Neutrophil (primary cell): ENCODE results near the gene ADGB.

Source experiments
- H3K27ac ChIP-seq: fragments of 200-600 bp; sonication (generic); 2 replicates; pipeline ENCODE4 v1.5.1; 2016; ENCODE audit warnings: mild to moderate bottlenecking, moderate library complexity
- H3K27me3 ChIP-seq: fragments of 200-600 bp; sonication (generic); 2 replicates; pipeline ENCODE4 v1.6.0; 2016; ENCODE audit warnings: mild to moderate bottlenecking
- H3K36me3 ChIP-seq: fragments of 200-600 bp; sonication (generic); 2 replicates; pipeline ENCODE4 v1.5.1; 2017
- H3K4me1 ChIP-seq, 2 experiments: fragments of 200-600 bp in 1 of 2; sonication (generic) in 1 of 2; 1 replicate in 1 of 2; 2 replicates in 1 of 2; pipeline versions ENCODE4 v1.5.1 to v1.6.1; 2013 to 2016; ENCODE audit warnings: low read depth in 1 of 2, low read length in 1 of 2, mild to moderate bottlenecking in 1 of 2, moderate library complexity in 1 of 2; ENCODE audit not compliant: control insufficient read depth in 1 of 2, insufficient read depth in 1 of 2
- H3K4me3 ChIP-seq, 2 experiments: fragments of 200-600 bp in 1 of 2; sonication (generic) in 1 of 2; 1 replicate in 1 of 2; 2 replicates in 1 of 2; pipeline ENCODE4 v1.5.1; 2013 to 2016; ENCODE audit warnings: low read depth in 1 of 2, low read length in 1 of 2, mild to moderate bottlenecking in 1 of 2, moderate library complexity in 1 of 2
- H3K9me3 ChIP-seq: fragments of 200-600 bp; sonication (generic); 2 replicates; pipeline ENCODE4 v1.5.1; 2016
- TF ChIP-seq, protein P1 (sequence below): fragments of 200-600 bp; sonication (generic); IDR thresholded peaks from 2 replicates; pipeline ENCODE4 v1.5.1; 2016; ENCODE audit warnings: antibody characterized with exemption

ADGB gene

DNA sequence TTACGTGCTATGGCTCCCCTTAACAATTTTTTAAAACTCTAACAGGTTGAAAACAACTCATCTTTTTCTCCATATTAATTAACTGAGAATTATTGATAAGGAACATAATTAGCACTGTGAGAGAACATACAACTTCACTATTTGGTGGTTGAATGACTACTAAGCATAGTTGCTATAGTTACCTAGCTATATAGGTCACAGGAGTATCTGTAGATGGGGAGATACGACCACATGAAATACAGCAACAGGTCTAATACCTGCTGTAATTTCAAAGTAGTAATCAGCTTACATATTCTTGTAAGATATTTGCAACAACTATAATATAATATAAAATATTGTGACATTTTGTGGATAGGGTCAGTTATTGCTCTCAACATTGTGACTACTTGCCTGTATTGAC lies 102.9 kb downstream of the ADGB start:
- TF ChIP-seq, protein P1, sequence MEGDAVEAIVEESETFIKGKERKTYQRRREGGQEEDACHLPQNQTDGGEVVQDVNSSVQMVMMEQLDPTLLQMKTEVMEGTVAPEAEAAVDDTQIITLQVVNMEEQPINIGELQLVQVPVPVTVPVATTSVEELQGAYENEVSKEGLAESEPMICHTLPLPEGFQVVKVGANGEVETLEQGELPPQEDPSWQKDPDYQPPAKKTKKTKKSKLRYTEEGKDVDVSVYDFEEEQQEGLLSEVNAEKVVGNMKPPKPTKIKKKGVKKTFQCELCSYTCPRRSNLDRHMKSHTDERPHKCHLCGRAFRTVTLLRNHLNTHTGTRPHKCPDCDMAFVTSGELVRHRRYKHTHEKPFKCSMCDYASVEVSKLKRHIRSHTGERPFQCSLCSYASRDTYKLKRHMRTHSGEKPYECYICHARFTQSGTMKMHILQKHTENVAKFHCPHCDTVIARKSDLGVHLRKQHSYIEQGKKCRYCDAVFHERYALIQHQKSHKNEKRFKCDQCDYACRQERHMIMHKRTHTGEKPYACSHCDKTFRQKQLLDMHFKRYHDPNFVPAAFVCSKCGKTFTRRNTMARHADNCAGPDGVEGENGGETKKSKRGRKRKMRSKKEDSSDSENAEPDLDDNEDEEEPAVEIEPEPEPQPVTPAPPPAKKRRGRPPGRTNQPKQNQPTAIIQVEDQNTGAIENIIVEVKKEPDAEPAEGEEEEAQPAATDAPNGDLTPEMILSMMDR, result no peak
- Histone ChIP-seq H3K27ac (no peak overlapping the region), H3K27me3 (no peaks in the 10 kb centered on the region), H3K9me3 (no peaks in the 10 kb centered on the region), H3K36me3 (no peaks in the 10 kb centered on the region), H3K4me3 (no peak overlapping the region), H3K4me1 (no peaks in the 10 kb centered on the region)

DNA sequence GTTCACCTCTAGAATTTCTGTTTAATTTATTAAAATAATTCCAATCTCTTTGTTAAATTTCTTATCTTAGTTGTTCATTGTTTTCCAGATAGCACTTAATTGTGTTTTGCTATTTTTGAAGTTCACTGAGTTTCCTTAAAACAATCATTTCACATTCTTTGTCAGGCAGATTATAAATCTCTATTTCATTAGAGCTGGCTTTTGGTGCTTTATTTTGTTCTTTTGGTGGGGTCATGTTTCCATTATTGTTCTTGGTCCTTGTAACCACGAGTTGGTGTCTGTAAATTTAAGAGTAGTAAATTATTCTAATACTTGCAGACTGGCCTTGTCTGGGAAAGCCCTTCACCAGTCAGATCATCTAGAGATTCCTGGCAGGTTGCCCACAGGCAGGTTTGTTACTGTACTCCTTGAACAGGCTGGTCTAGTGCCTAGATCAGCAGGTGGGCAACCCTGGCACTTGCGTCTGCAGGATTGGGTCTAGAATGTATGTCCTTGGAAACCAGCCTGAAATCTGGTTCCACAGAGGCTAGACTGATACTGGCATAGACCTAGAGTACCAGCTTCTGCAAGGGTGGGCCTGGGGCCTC lies 110.4 kb downstream of the ADGB start:
- no peaks in the 10 kb centered on the region for H3K36me3 ChIP-seq
- no peaks in the 10 kb centered on the region for H3K4me1 ChIP-seq
- H3K4me3 ChIP-seq, result no peak overlapping the region
- no peaks in the 10 kb centered on the region for H3K27me3 ChIP-seq
- H3K9me3 ChIP-seq, result no peaks in the 10 kb centered on the region
- TF ChIP-seq, protein P1, result no peak
- H3K27ac ChIP-seq, result no peak overlapping the region

DNA sequence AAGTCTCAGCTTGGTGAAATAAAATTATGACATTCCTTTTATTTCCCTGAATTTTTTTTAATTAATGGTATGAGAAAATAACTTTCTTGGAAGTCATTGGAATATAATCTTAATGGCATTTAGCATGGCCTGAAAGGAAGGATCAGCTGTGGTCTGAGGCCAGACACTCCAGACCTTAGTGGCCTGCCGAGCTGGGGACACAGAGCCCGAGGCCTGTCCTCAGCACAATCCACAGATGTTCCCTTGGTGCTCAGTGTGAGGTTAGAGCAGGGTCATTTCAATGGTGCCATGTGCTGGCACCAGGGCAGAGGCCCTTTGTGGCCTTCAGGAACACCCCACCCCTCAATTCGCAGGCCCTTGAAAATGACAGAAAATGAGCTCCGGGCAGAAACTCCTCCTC lies 120.6 kb downstream of the ADGB start:
- H3K4me3 ChIP-seq, result no peak overlapping the region
- no peaks in the 10 kb centered on the region for H3K4me1 ChIP-seq
- H3K27ac ChIP-seq, result no peak overlapping the region
- TF ChIP-seq, protein P1, result no peak
- no peaks in the 10 kb centered on the region for H3K36me3 ChIP-seq
- H3K27me3 ChIP-seq, result no peaks in the 10 kb centered on the region
- H3K9me3 ChIP-seq, result no peaks in the 10 kb centered on the region

DNA sequence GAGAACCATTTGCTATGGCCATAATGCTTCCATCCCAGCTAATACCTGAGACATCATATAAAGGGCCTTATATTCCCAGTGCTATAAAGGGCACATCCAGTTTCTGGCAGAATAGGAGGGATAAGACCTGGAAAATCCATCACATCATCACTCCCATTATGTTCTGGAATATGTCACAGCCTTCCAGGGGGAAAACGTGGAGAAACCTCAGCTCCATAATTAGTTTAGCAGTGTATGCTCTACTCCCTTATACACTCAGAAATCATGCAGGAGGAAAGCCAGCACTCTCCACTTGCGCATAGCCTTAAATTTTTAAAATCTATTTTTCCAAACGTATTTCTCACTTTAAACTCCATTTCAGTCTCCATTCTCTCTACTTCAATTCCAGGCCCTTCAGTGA lies 140.9 kb downstream of the ADGB start:
- Histone ChIP-seq H3K36me3 (no peaks in the 10 kb centered on the region), H3K27me3 (no peaks in the 10 kb centered on the region), H3K27ac (no peak overlapping the region), H3K9me3 (no peaks in the 10 kb centered on the region), H3K4me1 (no peaks in the 10 kb centered on the region), H3K4me3 (no peak overlapping the region)
- TF ChIP-seq, protein P1, result no peak

DNA sequence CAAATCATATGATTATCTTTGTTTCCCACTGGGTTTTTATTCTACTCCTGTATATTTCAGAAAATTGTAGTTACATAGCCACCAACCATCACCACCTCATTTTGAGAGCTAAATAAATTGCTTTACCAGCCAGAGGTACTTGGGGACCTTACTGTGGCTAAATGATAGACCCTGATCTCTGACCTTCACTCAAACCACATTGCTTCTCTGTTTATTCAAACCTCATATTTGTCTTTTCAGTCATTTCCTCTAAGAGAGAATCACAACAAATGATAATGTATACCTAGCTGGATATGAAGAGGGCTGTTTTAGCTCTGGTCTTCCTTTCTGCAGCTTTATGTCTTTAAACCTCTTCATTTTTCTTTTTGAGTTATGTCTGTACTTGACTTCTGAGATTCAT lies 142.8 kb downstream of the ADGB start:
- no peaks in the 10 kb centered on the region for H3K9me3 ChIP-seq
- TF ChIP-seq, protein P1, result no peak

DNA sequence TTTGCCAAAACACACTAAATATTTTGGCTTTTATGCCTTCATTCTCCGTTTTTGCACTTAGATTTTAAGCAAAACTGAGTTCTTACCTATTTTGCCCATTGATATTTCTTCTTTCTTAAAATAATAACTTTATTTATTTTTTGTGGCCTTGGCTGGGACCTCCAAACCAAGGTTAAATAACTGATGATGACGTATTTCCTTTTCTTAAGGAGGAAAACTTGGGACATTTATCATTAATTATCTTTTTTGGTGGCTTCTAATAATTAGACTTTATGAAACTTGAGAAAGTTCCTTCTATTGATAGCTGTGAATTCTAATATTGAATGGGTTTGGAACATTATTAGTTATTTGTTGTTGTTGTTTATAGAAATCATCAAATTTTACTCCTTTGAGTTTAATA lies 154.5 kb downstream of the ADGB start:
- H3K4me3 ChIP-seq, result no peak overlapping the region
- H3K27me3 ChIP-seq, result no peaks in the 10 kb centered on the region
- no peaks in the 10 kb centered on the region for H3K36me3 ChIP-seq
- H3K4me1 ChIP-seq, result no peaks in the 10 kb centered on the region
- no peaks in the 10 kb centered on the region for H3K9me3 ChIP-seq
- TF ChIP-seq, protein P1, result no peak
- H3K27ac ChIP-seq, result no peak overlapping the region

More for the DNA sequence above, 142.8 kb downstream of the ADGB start:
- Histone ChIP-seq H3K4me1 (no peaks in the 10 kb centered on the region), H3K27ac (no peak overlapping the region), H3K27me3 (no peaks in the 10 kb centered on the region), H3K36me3 (no peaks in the 10 kb centered on the region), H3K4me3 (no peak overlapping the region)
